Hindlimb muscle (tissue), 1 donor: ENCODE results near the gene SPEF2. TPM values are rescaled to one million over a fixed set of nuclear protein-coding genes. Genes with fewer than 3 reads are reported as not detected.
"Not testable (repeated sequence)": the region's sequence is repeated elsewhere in the genome, so short reads cannot be mapped to it uniquely, and the experiment has no call there.

Source experiments
- DNase-seq: peaks from one replicate; pipeline ENCODE4 v3.0.0-alpha.2; 2013
- polyA plus RNA-seq: library from polyadenylated mRNA; unstranded; fragments of 120-200 nt; gene quantifications from one replicate; pipeline ENCODE4 v1.2.1, GENCODE V29; 2013; ENCODE audit not compliant: insufficient read length

Gene SPEF2
- polyA plus RNA-seq, 1 donor = 6.6 TPM

GRCh38 chr5:35656721-35657120, 39.1 kb downstream of the SPEF2 start:
- DNase-seq = no peak

GRCh38 chr5:35657877-35658276, 40.2 kb downstream of the SPEF2 start:
- no peak for DNase-seq

GRCh38 chr5:35659556-35659955, 41.9 kb downstream of the SPEF2 start:
- DNase-seq = no peak

GRCh38 chr5:35660451-35660850, 42.8 kb downstream of the SPEF2 start:
- no peak for DNase-seq

GRCh38 chr5:35664584-35664983, 46.9 kb downstream of the SPEF2 start:
- no peak for DNase-seq

GRCh38 chr5:35665096-35665495, 47.4 kb downstream of the SPEF2 start:
- no peak for DNase-seq

- no peak for DNase-seq
Measured at GRCh38 chr5:35668319-35668718, 50.7 kb downstream of the SPEF2 start.

- no peak for DNase-seq
Measured at GRCh38 chr5:35668794-35669193, 51.1 kb downstream of the SPEF2 start.

GRCh38 chr5:35671541-35672295, 54.1 kb downstream of the SPEF2 start:
- DNase-seq = no peak

GRCh38 chr5:35672296-35672655, 54.6 kb downstream of the SPEF2 start:
- not testable (repeated sequence) for DNase-seq

GRCh38 chr5:35672995-35673394, 55.3 kb downstream of the SPEF2 start:
- DNase-seq = peak; percentile 4

GRCh38 chr5:35674049-35674448, 56.4 kb downstream of the SPEF2 start:
- DNase-seq = no peak

- no peak for DNase-seq
Measured at GRCh38 chr5:35675392-35675791, 57.7 kb downstream of the SPEF2 start.

- no peak for DNase-seq
Measured at GRCh38 chr5:35677878-35678277, 60.2 kb downstream of the SPEF2 start.

- no peak for DNase-seq
Measured at GRCh38 chr5:35678661-35679060, 61.0 kb downstream of the SPEF2 start.

- DNase-seq = no peak
Measured at GRCh38 chr5:35679357-35679756, 61.7 kb downstream of the SPEF2 start.

- DNase-seq = no peak
Measured at GRCh38 chr5:35681911-35682310, 64.2 kb downstream of the SPEF2 start.

GRCh38 chr5:35683466-35683865, 65.8 kb downstream of the SPEF2 start:
- no peak for DNase-seq

- DNase-seq = no peak
Measured at GRCh38 chr5:35685161-35685560, 67.5 kb downstream of the SPEF2 start.

GRCh38 chr5:35687961-35688360, 70.3 kb downstream of the SPEF2 start:
- no peak for DNase-seq

- no peak for DNase-seq
Measured at GRCh38 chr5:35694481-35694880, 76.8 kb downstream of the SPEF2 start.

- no peak for DNase-seq
Measured at GRCh38 chr5:35698047-35698808, 80.6 kb downstream of the SPEF2 start.

GRCh38 chr5:35707659-35708058, 90.0 kb downstream of the SPEF2 start:
- no peak for DNase-seq

- no peak for DNase-seq
Measured at GRCh38 chr5:35709688-35710087, 92.0 kb downstream of the SPEF2 start.
